Measurements from ENCODE around the gene DYNC2H1.

- TF ChIP-seq CTCF (IDR thresholded peaks at IDR 0.05) (no peak), POLR2AphosphoS5 (IDR thresholded peaks at IDR 0.05; ENCODE audit: insufficient read depth in 1 of 2, low read depth in 1 of 2) (no peak), POLR2A (IDR thresholded peaks at IDR 0.05) (no peak)
These were observed 231.7 kb downstream of the DYNC2H1 start for GRCh38 chr11:103340956-103341355.
